ENCODE measurements around the gene SPDYE1. TPM values are rescaled to one million over a fixed set of nuclear protein-coding genes. Genes with fewer than 3 reads are reported as not detected.
A peak's percentile ranks its signal among the peaks of the same experiment; 100 is the strongest.
"Not testable (repeated sequence)": the region's sequence is repeated elsewhere in the genome, so short reads cannot be mapped to it uniquely, and the experiment has no call there.

The SPDYE1 gene
- polyA plus RNA-seq, 3 donors from 2014 or later: 0.22 TPM; not detected in 2

GRCh38 chr7:43978102-43978501, 19.6 kb upstream of the SPDYE1 start:
- H3K4me3 Mint-ChIP-seq; H3K27me3 Mint-ChIP-seq (ENCODE audit: low read depth in 3 of 3); H3K27ac Mint-ChIP-seq; H3K4me1 Mint-ChIP-seq; H3K36me3 Mint-ChIP-seq; H3K9me3 Mint-ChIP-seq; DNase-seq: not testable (repeated sequence)

GRCh38 chr7:43982848-43983247, 14.8 kb upstream of the SPDYE1 start:
- H3K36me3 Mint-ChIP-seq; DNase-seq; H3K4me3 Mint-ChIP-seq; H3K4me1 Mint-ChIP-seq; H3K27me3 Mint-ChIP-seq (ENCODE audit: low read depth in 3 of 3); H3K27ac Mint-ChIP-seq; H3K9me3 Mint-ChIP-seq: not testable (repeated sequence)

- H3K36me3 Mint-ChIP-seq; H3K9me3 Mint-ChIP-seq; H3K4me1 Mint-ChIP-seq; H3K27me3 Mint-ChIP-seq (ENCODE audit: low read depth in 3 of 3); H3K4me3 Mint-ChIP-seq; H3K27ac Mint-ChIP-seq; DNase-seq: not testable (repeated sequence)
These were observed 14.0 kb upstream of the SPDYE1 start for GRCh38 chr7:43983736-43984135.

GRCh38 chr7:43985904-43986864, 11.5 kb upstream of the SPDYE1 start:
- H3K27me3 Mint-ChIP-seq (ENCODE audit: low read depth in 3 of 3); H3K36me3 Mint-ChIP-seq; H3K4me1 Mint-ChIP-seq; H3K9me3 Mint-ChIP-seq: not testable (repeated sequence)
- peak overlapping the region in 5 of 6 donors; percentile 61 to 88 (median 84) for H3K27ac Mint-ChIP-seq
- peak; percentile 32 to 81 (median 80) for DNase-seq
- H3K4me3 Mint-ChIP-seq: peak overlapping the region in 4 of 5 donors; percentile 54 to 62 (median 61)

GRCh38 chr7:43987476-43987875, 10.2 kb upstream of the SPDYE1 start:
- H3K9me3 Mint-ChIP-seq: not testable (repeated sequence)

GRCh38 chr7:43990011-43990585, 7.6 kb upstream of the SPDYE1 start:
- not testable (repeated sequence) for H3K27me3 Mint-ChIP-seq (ENCODE audit: low read depth in 3 of 3); H3K4me3 Mint-ChIP-seq; H3K27ac Mint-ChIP-seq; H3K4me1 Mint-ChIP-seq; H3K9me3 Mint-ChIP-seq; DNase-seq; H3K36me3 Mint-ChIP-seq

More at GRCh38 chr7:43987476-43987875, 10.2 kb upstream of the SPDYE1 start:
- not testable (repeated sequence) for H3K27ac Mint-ChIP-seq; H3K4me1 Mint-ChIP-seq; DNase-seq; H3K36me3 Mint-ChIP-seq; H3K4me3 Mint-ChIP-seq; H3K27me3 Mint-ChIP-seq (ENCODE audit: low read depth in 3 of 3)

GRCh38 chr7:43990829-43991228, 6.9 kb upstream of the SPDYE1 start:
- not testable (repeated sequence) for H3K36me3 Mint-ChIP-seq, H3K4me3 Mint-ChIP-seq, H3K27ac Mint-ChIP-seq

GRCh38 chr7:43992896-43993295, 4.8 kb upstream of the SPDYE1 start:
- not testable (repeated sequence) for H3K4me3 Mint-ChIP-seq; H3K36me3 Mint-ChIP-seq; H3K9me3 Mint-ChIP-seq; DNase-seq; H3K27ac Mint-ChIP-seq; H3K4me1 Mint-ChIP-seq; H3K27me3 Mint-ChIP-seq (ENCODE audit: low read depth in 3 of 3)

More at GRCh38 chr7:43990829-43991228, 6.9 kb upstream of the SPDYE1 start:
- not testable (repeated sequence) for H3K4me1 Mint-ChIP-seq; H3K27me3 Mint-ChIP-seq (ENCODE audit: low read depth in 3 of 3); DNase-seq; H3K9me3 Mint-ChIP-seq

- not testable (repeated sequence) for H3K4me3 Mint-ChIP-seq; H3K9me3 Mint-ChIP-seq; H3K27ac Mint-ChIP-seq; H3K36me3 Mint-ChIP-seq; H3K4me1 Mint-ChIP-seq; H3K27me3 Mint-ChIP-seq (ENCODE audit: low read depth in 3 of 3); DNase-seq
These were observed 3.0 kb upstream of the SPDYE1 start for GRCh38 chr7:43994681-43995080.

GRCh38 chr7:44012081-44012480, 14.4 kb downstream of the SPDYE1 start:
- not testable (repeated sequence) for H3K4me3 Mint-ChIP-seq; DNase-seq; H3K27me3 Mint-ChIP-seq (ENCODE audit: low read depth in 3 of 3); H3K4me1 Mint-ChIP-seq; H3K27ac Mint-ChIP-seq; H3K36me3 Mint-ChIP-seq; H3K9me3 Mint-ChIP-seq

- not testable (repeated sequence) for H3K27me3 Mint-ChIP-seq (ENCODE audit: low read depth in 3 of 3); H3K36me3 Mint-ChIP-seq; H3K9me3 Mint-ChIP-seq; DNase-seq; H3K27ac Mint-ChIP-seq; H3K4me3 Mint-ChIP-seq
- H3K4me1 Mint-ChIP-seq: peaks cover 15 to 16% of the 10 kb centered on the region in 2 donors
These were observed 17.4 kb downstream of the SPDYE1 start for GRCh38 chr7:44015090-44015489.

GRCh38 chr7:44018857-44019807, 21.4 kb downstream of the SPDYE1 start:
- Mint-ChIP-seq H3K4me3 (peak overlapping the region; percentile 87 to 92 (median 90)), H3K27me3 (ENCODE audit: low read depth in 3 of 3) (peaks cover 4 to 12% (median 7%) of the 10 kb centered on the region in 3 donors), H3K4me1 (peaks cover 23% of the 10 kb centered on the region in 2 donors), H3K27ac (peak overlapping the region; percentile 89 to 93 (median 91))
- peak; percentile 99 to 100 (median 99) for DNase-seq
- H3K36me3 Mint-ChIP-seq, H3K9me3 Mint-ChIP-seq: not testable (repeated sequence)

GRCh38 chr7:44019825-44020224, 22.1 kb downstream of the SPDYE1 start:
- Mint-ChIP-seq H3K4me1 (peaks cover 23% of the 10 kb centered on the region in 2 donors), H3K27me3 (ENCODE audit: low read depth in 3 of 3) (peaks cover 4 to 12% (median 7%) of the 10 kb centered on the region in 3 donors), H3K27ac (peak overlapping the region in 3 of 6 donors; percentile 34 to 91 (median 80))
- not testable (repeated sequence) for H3K9me3 Mint-ChIP-seq, H3K36me3 Mint-ChIP-seq, H3K4me3 Mint-ChIP-seq
- peak in 1 of 3 donors; percentile 5 for DNase-seq

- not testable (repeated sequence) for H3K27ac Mint-ChIP-seq, H3K36me3 Mint-ChIP-seq, H3K4me3 Mint-ChIP-seq, DNase-seq, H3K9me3 Mint-ChIP-seq
- Mint-ChIP-seq H3K27me3 (ENCODE audit: low read depth in 3 of 3) (peaks cover 4 to 13% (median 7%) of the 10 kb centered on the region in 3 donors), H3K4me1 (peaks cover 21 to 23% of the 10 kb centered on the region in 2 donors)
These were observed 24.4 kb downstream of the SPDYE1 start for GRCh38 chr7:44022069-44022468.

Data from immature natural killer cell (primary cell).